Heart left ventricle (tissue), 16 donors: ENCODE data around the gene CLK1. TPM values are rescaled to one million over a fixed set of nuclear protein-coding genes. Genes with fewer than 3 reads are reported as not detected.
A peak's percentile ranks its signal among the peaks of the same experiment; 100 is the strongest.

Experiments
- ATAC-seq, 4 donors: fragments of 200-7000 bp; cut with Tn5 transposase; one replicate each; pipeline ENCODE4 v1.9.1; 2020 to 2022; ENCODE audit warnings: moderate library complexity in 4 of 4, mild to moderate bottlenecking in 3 of 4, moderate number of reproducible peaks in 1 of 4
- DNase-seq, 5 donors: peaks; one replicate each; pipeline ENCODE4 v3.0.0-alpha.2; 2020
- H3K27ac ChIP-seq, 12 donors: fragments of 200-600 bp; sonication (generic) in 4 of 12; one replicate each; pipeline versions ENCODE4 v1.5.0 to v1.8.0; 2016 to 2022; ENCODE audit warnings: mild to moderate bottlenecking in 2 of 12
- H3K27me3 ChIP-seq, 9 donors: fragments of 200-600 bp; sonication (generic) in 2 of 9; one replicate each; pipeline versions ENCODE4 v1.5.1 to v1.8.0; 2016 to 2022; ENCODE audit warnings: mild to moderate bottlenecking in 3 of 9
- H3K36me3 ChIP-seq, 9 donors: fragments of 200-600 bp; sonication (generic) in 2 of 9; one replicate each; pipeline versions ENCODE4 v1.5.0 to v1.8.0; 2018 to 2022; ENCODE audit warnings: mild to moderate bottlenecking in 2 of 9
- H3K4me1 ChIP-seq, 12 donors: fragments of 200-600 bp; sonication (generic) in 4 of 12; one replicate each; pipeline versions ENCODE4 v1.5.0 to v1.8.0; 2016 to 2022; ENCODE audit warnings: mild to moderate bottlenecking in 3 of 12
- H3K4me3 ChIP-seq, 12 donors: fragments of 200-600 bp; sonication (generic) in 4 of 12; one replicate each; pipeline versions ENCODE4 v1.5.0 to v1.8.0; 2017 to 2022; ENCODE audit warnings: mild to moderate bottlenecking in 9 of 12, moderate library complexity in 4 of 12
- H3K9me3 ChIP-seq, 12 donors: fragments of 200-600 bp; sonication (generic) in 4 of 12; one replicate each; pipeline versions ENCODE4 v1.5.0 to v1.8.0; 2016 to 2022; ENCODE audit warnings: mild to moderate bottlenecking in 1 of 12
- POLR2A ChIP-seq, 2 donors: fragments of 450-650 bp; IDR thresholded peaks; one replicate each; pipeline ENCODE4 v1.6.1; 2017; ENCODE audit warnings: antibody characterized with exemption in 2 of 2, mild to moderate bottlenecking in 2 of 2, moderate library complexity in 2 of 2
- WGBS, 4 donors: extraction: QIAGEN DNeasy Blood & Tissue Kit in 2 of 4; methylation state at CpG; one replicate each; pipeline versions ENCODE4 v1.1.5 to v1.1.7; 2013 to 2018; 5-methylcytosine and 5-hydroxymethylcytosine counted together
- intact Hi-C, 10 donors: fragments of 100-400 bp; cut with DNase I; formaldehyde crosslinking; loops; one replicate each; pipeline versions ENCODE4 v1.11.1 to v1.14.2; 2022
- long read RNA-seq, 3 donors: library from polyadenylated mRNA; unstranded; transcript quantifications; one replicate each; pipeline ENCODE4 v2.0.0, GENCODE V29; 2020 to 2021
- polyA plus RNA-seq, 2 donors: library from polyadenylated mRNA; stranded (reverse); fragments of 200-250 nt; gene quantifications; one replicate each; pipeline ENCODE4 v1.2.3, GENCODE V29; 2013
- total RNA-seq, 9 donors: library from RNA; depleted of rRNA in 2 of 9; stranded (reverse); fragments of >200 nt in 2 of 9; fragmentation: NEBNext Ultra II Directional in 3 of 9; extraction: Animal tissue kit (Norgen Biotek cat#: 25700) in 3 of 9; gene quantifications; one replicate each; pipeline versions ENCODE4 v1.1.0 to v1.2.4, GENCODE V29; 2016 to 2023
- TF ChIP-seq, protein P1 (sequence below), 12 donors: fragments of 200-600 bp; sonication (generic) in 4 of 12; IDR thresholded peaks; one replicate each; pipeline versions ENCODE4 v1.5.0 to v1.8.0; 2018 to 2022; ENCODE audit warnings: antibody characterized with exemption in 12 of 12, mild to moderate bottlenecking in 5 of 12
- donor health status: ischemic (EF 13 %, LVEDD 7.1; RV severe dilation, severe dysfunction).
- donor health status: healthy with polysubstance abuse.
- donor health status: DM: no; HTN: yes; CAD: no.
- donor health status: DM: no; HTN: no; CAD: no.
- donor health status: ischemic (EF 25% LVEDD 6.9; RV normal size, moderate dysfunction).
- donor health status: ischemic (EF 25% LVEDD 5.7; RV mildly dilated, moderate dysfunction).
- donor health status: healthy.
- donor health status: DM: yes; HTN: yes; CAD: no.
- donor health status: ischemic (EF 35%, LVEDD 5.7; RV mildly dilated, moderate dysfunction).
- donor health status: nonischemic (EF 11% LVEDD 7.7; RV severe dilation, severe dysfunction).
- donor health status: DM: yes; HTN: yes; CAD: no.
- donor health status: PGD.
- donor health status: ischemic (EF 29% LVEDD 5.4; RV normal size, mild dysfunction).
- donor health status: nonischemic (EF 23%, LVEDD 6.1; RV moderate dilation, normal function).

CLK1 gene
- total RNA-seq (10 to 100 TPM; 28.6 to 59.5 (median 39.0) TPM), polyA plus RNA-seq (100 to 1,000 TPM in 1 of 2 donors, 10 to 100 TPM in 1; 25.4 to 235 TPM)
- long read RNA-seq, donor 1, transcript CLK1-210 (11 exons, 3,208 nt), result major isoform, 10 of 26 reads
- long read RNA-seq, donor 1, transcript CLK1-204 (12 exons, 1,682 nt), result minor isoform, 6 of 26 reads
- long read RNA-seq, donor 1, transcript CLK1-201 (13 exons, 1,888 nt), result minor isoform, 8 of 26 reads
- long read RNA-seq, donor 1, partial matches to known transcripts, result 0 of 26 reads
- long read RNA-seq, donor 1, other reads (novel, unspliced or antisense), result 2 of 26 reads
- long read RNA-seq, donor 2, transcript CLK1-204 (12 exons, 1,682 nt), result minor isoform, 13 of 54 reads
- long read RNA-seq, donor 2, transcript CLK1-210 (11 exons, 3,208 nt), result major isoform, 17 of 54 reads
- long read RNA-seq, donor 2, transcript CLK1-201 (13 exons, 1,888 nt), result major isoform, 17 of 54 reads
- long read RNA-seq, donor 2, partial matches to known transcripts, result 3 of 54 reads
- long read RNA-seq, donor 2, other reads (novel, unspliced or antisense), result 4 of 54 reads
- long read RNA-seq, donor 3, transcript CLK1-210 (11 exons, 3,208 nt), result major isoform, 8 of 15 reads
- long read RNA-seq, donor 3, partial matches to known transcripts, result 2 of 15 reads
- long read RNA-seq, donor 3, other reads (novel, unspliced or antisense), result 0 of 15 reads

DNA sequence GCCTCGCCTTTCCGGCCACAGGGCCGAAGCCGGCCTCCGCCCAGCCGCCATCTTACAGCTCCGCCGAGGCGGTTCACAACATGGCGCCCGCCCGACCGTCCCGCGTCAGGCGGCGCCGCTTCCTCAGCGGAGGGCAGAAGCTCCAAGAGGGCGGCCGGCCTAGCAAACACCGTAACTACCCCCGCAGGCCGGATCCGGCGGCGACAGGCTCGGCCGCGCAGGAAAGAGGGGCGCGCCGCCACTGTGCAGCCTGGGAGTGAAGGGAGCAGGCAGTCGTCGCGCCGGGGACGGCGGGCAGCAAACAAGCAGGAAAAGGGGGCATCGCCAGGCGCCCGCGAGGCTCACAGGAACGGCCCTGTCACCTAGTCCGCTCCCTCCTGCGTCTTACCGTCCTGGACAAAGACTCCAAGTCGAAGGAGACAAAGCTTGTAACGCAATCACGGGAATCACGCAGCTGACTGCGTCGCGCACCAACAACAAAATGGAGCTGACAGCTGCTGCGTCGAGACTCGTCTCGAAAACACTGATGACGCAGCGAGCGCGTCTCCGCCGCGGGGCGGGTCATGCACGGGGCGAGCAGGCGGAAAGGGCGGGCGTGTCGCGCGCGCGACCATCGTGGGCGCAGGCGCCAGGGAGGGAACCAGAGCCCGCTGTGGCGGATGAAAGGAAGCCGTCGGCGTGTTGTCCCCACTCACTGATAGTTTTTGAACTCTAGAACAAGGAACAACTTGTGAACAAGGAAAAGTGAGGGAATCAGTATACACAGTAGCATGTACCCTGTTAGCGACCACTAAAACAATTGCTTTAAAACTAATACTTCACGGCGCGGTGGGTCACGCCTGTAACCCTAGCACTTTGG lies at the start of gene CLK1:
Gene CLK1 (minus strand): TSS at position 483 of the 859 bp plus-strand sequence. CDS start 2,796 bp downstream, outside the sequence.
- Histone ChIP-seq H3K4me1 (peaks cover 0 to 52% (median 24%) of the 10 kb centered on the region in 12 donors), H3K27ac (peak within 1 kb of the TSS; percentile 98 to 100 (median 100)), H3K36me3 (peaks cover 0 to 35% (median 18%) of the 10 kb centered on the region in 9 donors), H3K27me3 (no peaks in the 10 kb centered on the region), H3K4me3 (peak within 1 kb of the TSS; percentile 67 to 100 (median 96)), H3K9me3 (no peaks in the 10 kb centered on the region)
- ATAC-seq (peak; percentile 88 to 95 (median 94)), DNase-seq (peak; percentile 97 to 99 (median 98))
- WGBS, 4 donors, result 1% methylated on average over 61 to 89 of the region's 89 CpGs
- intact Hi-C loops, result loop anchor here in 7 of 10 donors (1.0 to 10.0 kb wide), 8 partner anchors 24 to 152 kb away; partner anchors contain the start of genes BZW1 (in 4 of the 7), NIF3L1 (in 2 of the 7) and PPIL3 (in 2 of the 7)
- peak; percentile 87 to 99 for TF ChIP-seq POLR2A (IDR thresholded peaks at IDR 0.05)
- TF ChIP-seq, protein P1, sequence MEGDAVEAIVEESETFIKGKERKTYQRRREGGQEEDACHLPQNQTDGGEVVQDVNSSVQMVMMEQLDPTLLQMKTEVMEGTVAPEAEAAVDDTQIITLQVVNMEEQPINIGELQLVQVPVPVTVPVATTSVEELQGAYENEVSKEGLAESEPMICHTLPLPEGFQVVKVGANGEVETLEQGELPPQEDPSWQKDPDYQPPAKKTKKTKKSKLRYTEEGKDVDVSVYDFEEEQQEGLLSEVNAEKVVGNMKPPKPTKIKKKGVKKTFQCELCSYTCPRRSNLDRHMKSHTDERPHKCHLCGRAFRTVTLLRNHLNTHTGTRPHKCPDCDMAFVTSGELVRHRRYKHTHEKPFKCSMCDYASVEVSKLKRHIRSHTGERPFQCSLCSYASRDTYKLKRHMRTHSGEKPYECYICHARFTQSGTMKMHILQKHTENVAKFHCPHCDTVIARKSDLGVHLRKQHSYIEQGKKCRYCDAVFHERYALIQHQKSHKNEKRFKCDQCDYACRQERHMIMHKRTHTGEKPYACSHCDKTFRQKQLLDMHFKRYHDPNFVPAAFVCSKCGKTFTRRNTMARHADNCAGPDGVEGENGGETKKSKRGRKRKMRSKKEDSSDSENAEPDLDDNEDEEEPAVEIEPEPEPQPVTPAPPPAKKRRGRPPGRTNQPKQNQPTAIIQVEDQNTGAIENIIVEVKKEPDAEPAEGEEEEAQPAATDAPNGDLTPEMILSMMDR (IDR thresholded peaks at IDR 0.05), result no peak

DNA sequence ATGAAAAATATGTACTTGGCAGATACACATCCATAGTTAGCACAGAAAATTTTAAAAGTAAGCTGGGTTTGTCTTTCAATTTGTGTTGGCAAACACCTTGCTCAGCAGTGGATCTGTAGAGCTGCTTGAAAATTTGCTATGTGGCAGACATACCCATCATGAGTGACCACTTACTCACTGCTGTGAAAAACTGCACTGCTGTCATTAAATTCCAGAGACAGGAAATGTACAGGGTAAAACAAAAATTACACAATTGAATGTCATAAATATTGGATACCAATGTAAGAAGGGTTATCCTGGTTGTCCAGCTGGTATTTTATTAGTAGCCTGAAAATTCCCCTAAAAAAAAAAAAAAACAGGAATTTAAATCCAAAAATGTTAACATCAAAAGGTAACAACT lies 49.2 kb upstream of the CLK1 start:
- DNase-seq (no peak), ATAC-seq (no peak)
- Histone ChIP-seq H3K9me3 (no peaks in the 10 kb centered on the region), H3K27ac (no peak overlapping the region), H3K4me3 (no peak overlapping the region), H3K36me3 (peaks cover 2 to 100% (median 96%) of the 10 kb centered on the region in 9 donors), H3K4me1 (no peaks in the 10 kb centered on the region), H3K27me3 (no peaks in the 10 kb centered on the region)
- no peak for TF ChIP-seq POLR2A (IDR thresholded peaks at IDR 0.05)
- TF ChIP-seq, protein P1 (IDR thresholded peaks at IDR 0.05), result no peak
- intact Hi-C loops, result loop anchor here in 1 of 10 donors (10.0 kb wide), 1 partner anchor 91 kb away; no protein-coding TSS in a partner anchor

DNA sequence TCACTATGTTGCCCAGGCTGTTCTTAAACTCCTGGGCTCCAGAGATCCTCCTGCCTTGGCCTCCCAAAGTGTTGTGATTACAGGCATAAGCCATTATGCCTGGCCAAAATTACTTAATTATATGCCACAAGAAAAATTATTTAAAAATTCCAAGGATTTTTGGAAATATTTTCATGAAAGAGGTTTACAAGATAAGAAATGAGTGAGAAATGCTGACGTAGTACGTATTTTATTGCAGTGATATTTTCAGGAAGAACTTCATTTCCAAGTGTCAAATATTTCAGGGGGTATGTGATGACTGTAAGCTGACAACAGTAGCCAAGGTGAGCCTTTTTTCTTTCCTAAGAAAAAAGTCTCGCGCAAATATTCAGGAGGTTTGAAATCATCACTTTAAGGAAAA lies 45.5 kb upstream of the CLK1 start:
- Histone ChIP-seq H3K27me3 (no peaks in the 10 kb centered on the region), H3K9me3 (no peaks in the 10 kb centered on the region), H3K4me3 (no peak overlapping the region), H3K4me1 (peaks cover 0 to 3% (median 0%) of the 10 kb centered on the region in 12 donors), H3K36me3 (peaks cover 0 to 89% (median 73%) of the 10 kb centered on the region in 9 donors), H3K27ac (no peak overlapping the region)
- no peak for TF ChIP-seq POLR2A (IDR thresholded peaks at IDR 0.05)
- TF ChIP-seq, protein P1 (IDR thresholded peaks at IDR 0.05), result no peak
- DNase-seq (no peak), ATAC-seq (no peak)
- 92 to 97% (median 95%) methylated on average over 4 of the region's 4 CpGs for WGBS, 4 donors
- intact Hi-C loops, result loop anchor here in 6 of 10 donors (5.0 to 10.0 kb wide), 6 partner anchors 95 to 455 kb away; partner anchors contain the start of genes HYCC2 (in 1 of the 6) and NDUFB3 (in 1 of the 6)
